SU-DHL-6 (cell line): ENCODE measurements around the gene DNAJC30.

Experiments used
- H2AFZ ChIP-seq: fragments of 200-600 bp; sonication (generic); 2 replicates; pipeline ENCODE4 v1.6.1; 2014; ENCODE audit warnings: low read depth, mild to moderate bottlenecking, moderate library complexity, mixed read lengths, antibody characterized with exemption, low read length; ENCODE audit not compliant: severe bottlenecking
- H3F3A ChIP-seq: fragments of 200-600 bp; shearing (Covaris generic); 2 replicates; pipeline ENCODE4 v1.6.0; 2016; ENCODE audit warnings: antibody characterized with exemption, mild to moderate bottlenecking; ENCODE audit not compliant: insufficient read depth
- H3K27ac ChIP-seq: fragments of 200-600 bp; sonication (generic); 2 replicates; pipeline ENCODE4 v1.5.1; 2016; ENCODE audit warnings: low read depth, mild to moderate bottlenecking, low read length, moderate library complexity, mixed read lengths
- H3K27me3 ChIP-seq: fragments of 200-600 bp; sonication (generic), shearing (Covaris generic); 2 replicates; pipeline ENCODE4 v1.6.0; 2014; ENCODE audit warnings: mild to moderate bottlenecking, low read length
- H3K36me3 ChIP-seq: fragments of 200-600 bp; sonication (generic); 2 replicates; pipeline ENCODE4 v1.6.1; 2014; ENCODE audit warnings: mild to moderate bottlenecking, low read length, mixed read lengths
- H3K4me2 ChIP-seq: fragments of 300-600, 200-600 bp; shearing (Covaris generic), sonication (generic); 2 replicates; pipeline ENCODE4 v1.6.0; 2014; ENCODE audit warnings: low read length, low read depth, mild to moderate bottlenecking; ENCODE audit not compliant: poor library complexity, severe bottlenecking
- H3K4me3 ChIP-seq: fragments of 200-600 bp; sonication (generic); 2 replicates; pipeline ENCODE4 v1.5.1; 2014; ENCODE audit warnings: antibody characterized with exemption, low read length, mild to moderate bottlenecking, mixed read lengths; ENCODE audit not compliant: insufficient read depth, poor library complexity, severe bottlenecking
- H3K79me2 ChIP-seq: fragments of 200-600 bp; sonication (generic); 2 replicates; pipeline ENCODE4 v1.6.1; 2014; ENCODE audit warnings: mild to moderate bottlenecking, low read length, moderate library complexity; ENCODE audit not compliant: insufficient read depth
- H3K9ac ChIP-seq: fragments of 200-600 bp; sonication (generic); 2 replicates; pipeline ENCODE4 v1.7.0; 2014; ENCODE audit warnings: mild to moderate bottlenecking, low read length
- H3K9me2 ChIP-seq: fragments of 200-600 bp; sonication (generic); replicated peaks from 2 replicates; pipeline ENCODE4 v1.6.1; 2014; ENCODE audit warnings: low read length; ENCODE audit not compliant: insufficient read depth
- H3K9me3 ChIP-seq: fragments of 200-600 bp; sonication (generic); 2 replicates; pipeline ENCODE4 v1.6.1; 2014; ENCODE audit warnings: low read length, mixed read lengths; ENCODE audit not compliant: insufficient read depth
- H4K20me1 ChIP-seq: fragments of 200-600 bp; sonication (generic); 2 replicates; pipeline ENCODE4 v1.6.1; 2014; ENCODE audit warnings: low read depth, mild to moderate bottlenecking, antibody characterized with exemption, low read length, moderate library complexity, mixed read lengths
- CTCF ChIP-seq: fragments of 200-600 bp; sonication (generic); IDR thresholded peaks from one replicate; pipeline ENCODE4 v1.5.1; 2017; ENCODE audit warnings: antibody characterized with exemption, mild to moderate bottlenecking, low read length, moderate library complexity; ENCODE audit not compliant: insufficient read depth, poor library complexity, severe bottlenecking
- EZH2phosphoT487 ChIP-seq: fragments of 200-600 bp; sonication (generic), shearing (Covaris generic); conservative IDR thresholded peaks from 2 replicates; pipeline ENCODE4 v1.6.1; 2018; ENCODE audit warnings: mild to moderate bottlenecking, antibody characterized with exemption, low read length, moderate library complexity, mixed read lengths

Gene DNAJC30

DNA sequence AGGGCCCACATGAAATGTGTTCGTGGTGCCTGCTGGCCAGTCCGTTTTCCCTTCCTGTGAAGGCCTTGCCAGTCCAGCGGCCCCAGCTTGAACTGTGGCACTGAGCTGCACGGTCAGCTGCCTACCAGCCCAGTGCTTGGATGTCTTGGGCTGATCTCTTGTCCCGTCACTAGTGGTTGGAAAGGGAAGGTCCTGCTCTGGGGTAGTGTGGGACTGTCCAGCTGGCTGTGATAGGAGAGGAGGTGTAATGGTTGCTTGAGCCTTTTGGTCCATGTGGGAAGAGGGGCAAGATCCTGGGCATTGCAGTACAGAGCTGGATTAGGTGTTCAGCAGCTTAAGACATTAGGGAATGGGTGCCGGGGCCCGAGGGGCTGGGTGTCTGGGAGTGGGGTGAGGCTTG, 15.2 kb upstream of the DNAJC30 start:
- Histone ChIP-seq H3K9me3 (no peaks in the 10 kb centered on the region), H2AFZ (no peak overlapping the region), H3K4me2 (no peak overlapping the region), H3K27ac (no peak overlapping the region), H3K79me2 (no peaks in the 10 kb centered on the region), H3K36me3 (no peaks in the 10 kb centered on the region), H3K9me2 (no peaks in the 10 kb centered on the region), H3F3A (no peaks in the 10 kb centered on the region), H3K9ac (no peak overlapping the region), H4K20me1 (no peaks in the 10 kb centered on the region), H3K27me3 (no peaks in the 10 kb centered on the region), H3K4me3 (no peak overlapping the region)
- no peak for TF ChIP-seq CTCF

DNA sequence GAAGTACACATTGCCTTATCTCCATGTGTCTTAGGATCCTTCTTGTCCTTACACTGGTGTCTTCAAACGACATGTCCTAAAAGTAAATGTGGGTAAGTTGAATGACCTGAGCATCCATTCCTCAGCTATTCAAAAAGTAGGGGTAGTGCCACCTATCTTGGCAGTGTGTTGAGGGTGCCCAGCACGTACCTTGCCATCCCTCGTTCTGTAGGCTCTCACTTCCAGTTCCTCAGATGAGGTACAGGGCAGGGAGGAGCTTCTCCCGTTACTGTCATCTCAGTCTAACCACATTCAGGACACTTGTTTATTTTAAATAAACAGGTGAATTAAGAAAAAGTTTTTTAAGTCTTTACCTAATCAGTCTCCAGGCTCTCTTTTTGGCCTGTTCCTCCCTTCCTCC, 13.1 kb upstream of the DNAJC30 start:
- no peaks in the 10 kb centered on the region for H3K79me2 ChIP-seq
- H3K4me3 ChIP-seq: no peak overlapping the region
- no peaks in the 10 kb centered on the region for H4K20me1 ChIP-seq
- no peak overlapping the region for H2AFZ ChIP-seq
- H3K9me3 ChIP-seq: no peaks in the 10 kb centered on the region
- H3F3A ChIP-seq: no peaks in the 10 kb centered on the region
- no peaks in the 10 kb centered on the region for H3K9me2 ChIP-seq
- TF ChIP-seq CTCF: no peak
- TF ChIP-seq EZH2phosphoT487: no peak
- no peak overlapping the region for H3K27ac ChIP-seq
- H3K36me3 ChIP-seq: no peaks in the 10 kb centered on the region
- no peak overlapping the region for H3K9ac ChIP-seq
- no peaks in the 10 kb centered on the region for H3K27me3 ChIP-seq
- H3K4me2 ChIP-seq: no peak overlapping the region

- Histone ChIP-seq H3K9me3 (no peaks in the 10 kb centered on the region), H2AFZ (no peak overlapping the region), H3F3A (no peaks in the 10 kb centered on the region), H3K4me3 (no peak overlapping the region), H4K20me1 (no peaks in the 10 kb centered on the region), H3K36me3 (no peaks in the 10 kb centered on the region), H3K4me2 (no peak overlapping the region), H3K9ac (no peak overlapping the region), H3K27ac (no peak overlapping the region), H3K79me2 (peaks cover 11% of the 10 kb centered on the region), H3K27me3 (no peaks in the 10 kb centered on the region), H3K9me2 (no peaks in the 10 kb centered on the region)
- TF ChIP-seq EZH2phosphoT487 (no peak), CTCF (no peak)
Measured at GRCh38 chr7:73690646-73691045, 7.4 kb upstream of the DNAJC30 start.

GRCh38 chr7:73688288-73688687, 5.0 kb upstream of the DNAJC30 start:
- H3K27ac ChIP-seq: no peak overlapping the region
- H3K9me2 ChIP-seq: no peaks in the 10 kb centered on the region
- no peak overlapping the region for H3K4me2 ChIP-seq
- no peaks in the 10 kb centered on the region for H4K20me1 ChIP-seq
- no peak overlapping the region for H3K9ac ChIP-seq
- TF ChIP-seq CTCF (no peak), EZH2phosphoT487 (no peak)
- H3K36me3 ChIP-seq: no peaks in the 10 kb centered on the region
- peaks cover 33% of the 10 kb centered on the region for H3K79me2 ChIP-seq
- no peaks in the 10 kb centered on the region for H3K9me3 ChIP-seq
- H3F3A ChIP-seq: no peaks in the 10 kb centered on the region
- H2AFZ ChIP-seq: no peak overlapping the region
- H3K27me3 ChIP-seq: no peaks in the 10 kb centered on the region
- H3K4me3 ChIP-seq: no peak overlapping the region
